Measurements from ENCODE around the gene XRCC2.

The XRCC2 gene

DNA sequence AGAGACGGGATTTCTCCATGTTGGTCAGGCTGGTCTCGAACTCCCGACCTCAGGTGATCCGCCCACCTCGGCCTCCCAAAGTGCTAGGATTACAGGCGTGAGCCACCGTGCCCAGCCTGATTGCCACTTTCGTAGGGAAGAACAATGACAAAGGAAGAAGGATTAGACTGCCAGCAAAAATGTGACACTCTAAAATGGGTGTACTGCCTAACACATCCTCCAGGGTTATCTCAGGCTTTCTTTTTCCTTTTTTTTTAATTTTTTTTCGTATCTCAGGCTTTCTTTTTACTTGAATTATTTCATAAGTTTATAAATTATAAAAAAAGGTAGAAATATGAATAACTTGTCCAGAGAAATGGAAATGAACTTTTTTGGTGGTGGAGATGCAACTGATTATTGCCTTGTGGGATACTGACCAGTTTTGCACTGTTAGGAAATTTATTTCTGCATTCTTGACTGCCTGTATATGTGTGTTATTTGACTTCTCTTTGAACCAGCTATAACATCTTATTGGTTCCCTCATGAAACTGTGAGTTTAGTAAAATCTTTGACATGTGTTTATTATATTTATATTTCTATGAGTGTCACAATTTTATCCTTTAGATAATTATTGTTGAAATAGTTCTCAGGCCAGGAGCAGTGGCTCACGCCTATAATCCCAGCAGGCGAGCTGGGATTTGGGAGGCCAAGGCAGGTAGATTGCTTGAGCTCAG is 56.8 kb downstream of the XRCC2 start:
- H3K4me1 ChIP-seq (ENCODE audit: control insufficient read depth in 5 of 5, insufficient read depth in 5 of 5, low read length in 5 of 5) = peaks cover 0 to 5% (median 3%) of the 10 kb centered on the region in 5 donors
- peaks cover 0 to 4% (median 0%) of the 10 kb centered on the region in 5 donors for H3K27me3 ChIP-seq (ENCODE audit: control insufficient read depth in 5 of 5, insufficient read depth in 4 of 5, low read length in 5 of 5)
- H3K36me3 ChIP-seq (ENCODE audit: control insufficient read depth in 5 of 5, insufficient read depth in 5 of 5, low read length in 5 of 5) = no peaks in the 10 kb centered on the region
- no peak overlapping the region for H3K4me3 ChIP-seq (ENCODE audit: low read depth in 1 of 5, low read length in 5 of 5)
- H3K9me3 ChIP-seq (ENCODE audit: control insufficient read depth in 5 of 5, low read length in 5 of 5) = no peaks in the 10 kb centered on the region
- no peak overlapping the region for H3K9ac ChIP-seq (ENCODE audit: low read length in 5 of 5)
- no peak overlapping the region for H3K27ac ChIP-seq (ENCODE audit: low read depth, low read length)

DNA sequence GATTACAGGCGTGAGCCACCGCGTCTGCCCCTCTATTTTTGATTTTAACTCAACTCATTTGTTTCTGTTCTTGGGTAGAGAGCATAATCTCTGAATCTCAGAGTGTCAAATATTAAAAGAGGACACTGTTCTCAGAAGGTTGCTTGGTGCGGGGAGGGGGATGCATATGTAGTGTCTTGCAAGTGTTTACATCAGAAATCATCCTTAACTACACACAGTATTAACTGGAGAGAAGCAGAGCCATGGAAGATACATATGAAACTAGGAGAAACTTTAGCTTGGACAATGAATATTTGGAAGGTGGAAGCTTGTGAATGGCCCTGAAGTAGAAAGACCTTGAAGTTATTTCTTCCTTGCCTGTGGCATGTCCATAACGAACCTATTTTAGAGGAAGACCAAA is 57.5 kb downstream of the XRCC2 start:
- H3K27me3 ChIP-seq (ENCODE audit: control insufficient read depth in 5 of 5, insufficient read depth in 4 of 5, low read length in 5 of 5) = peaks cover 0 to 4% (median 0%) of the 10 kb centered on the region in 5 donors
- H3K9ac ChIP-seq (ENCODE audit: low read length in 5 of 5) = no peak overlapping the region
- H3K9me3 ChIP-seq (ENCODE audit: control insufficient read depth in 5 of 5, low read length in 5 of 5) = no peaks in the 10 kb centered on the region
- no peaks in the 10 kb centered on the region for H3K36me3 ChIP-seq (ENCODE audit: control insufficient read depth in 5 of 5, insufficient read depth in 5 of 5, low read length in 5 of 5)
- no peak overlapping the region for H3K4me3 ChIP-seq (ENCODE audit: low read depth in 1 of 5, low read length in 5 of 5)
- H3K4me1 ChIP-seq (ENCODE audit: control insufficient read depth in 5 of 5, insufficient read depth in 5 of 5, low read length in 5 of 5) = peaks cover 0 to 5% (median 3%) of the 10 kb centered on the region in 5 donors
- no peak overlapping the region for H3K27ac ChIP-seq (ENCODE audit: low read depth, low read length)

DNA sequence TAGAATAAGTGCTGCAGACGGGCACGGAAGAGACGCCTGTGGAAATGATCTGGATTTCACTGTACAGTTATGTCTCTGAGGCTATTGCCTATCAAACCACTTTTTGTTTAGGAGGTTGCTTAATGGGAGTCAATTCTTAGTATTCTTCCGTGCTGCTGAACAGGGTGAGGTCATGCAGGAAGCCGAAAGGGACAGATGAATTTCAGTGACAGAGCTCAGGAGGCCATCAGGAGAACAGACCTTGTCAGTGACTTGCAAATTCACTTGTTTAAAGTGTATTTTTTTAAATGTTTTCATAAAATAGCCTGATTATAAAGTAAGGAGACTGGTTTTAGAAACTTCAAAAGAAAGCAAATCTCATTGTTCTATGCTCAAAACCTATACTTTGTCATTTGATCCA is 58.9 kb downstream of the XRCC2 start:
- no peak overlapping the region for H3K27ac ChIP-seq (ENCODE audit: low read depth, low read length)
- H3K4me1 ChIP-seq (ENCODE audit: control insufficient read depth in 5 of 5, insufficient read depth in 5 of 5, low read length in 5 of 5) = peaks cover 0 to 5% (median 3%) of the 10 kb centered on the region in 5 donors
- H3K9ac ChIP-seq (ENCODE audit: low read length in 5 of 5) = no peak overlapping the region
- no peak overlapping the region for H3K4me3 ChIP-seq (ENCODE audit: low read depth in 1 of 5, low read length in 5 of 5)
- no peaks in the 10 kb centered on the region for H3K36me3 ChIP-seq (ENCODE audit: control insufficient read depth in 5 of 5, insufficient read depth in 5 of 5, low read length in 5 of 5)
- no peaks in the 10 kb centered on the region for H3K9me3 ChIP-seq (ENCODE audit: control insufficient read depth in 5 of 5, low read length in 5 of 5)
- H3K27me3 ChIP-seq (ENCODE audit: control insufficient read depth in 5 of 5, insufficient read depth in 4 of 5, low read length in 5 of 5) = peaks cover 0 to 4% (median 0%) of the 10 kb centered on the region in 5 donors

DNA sequence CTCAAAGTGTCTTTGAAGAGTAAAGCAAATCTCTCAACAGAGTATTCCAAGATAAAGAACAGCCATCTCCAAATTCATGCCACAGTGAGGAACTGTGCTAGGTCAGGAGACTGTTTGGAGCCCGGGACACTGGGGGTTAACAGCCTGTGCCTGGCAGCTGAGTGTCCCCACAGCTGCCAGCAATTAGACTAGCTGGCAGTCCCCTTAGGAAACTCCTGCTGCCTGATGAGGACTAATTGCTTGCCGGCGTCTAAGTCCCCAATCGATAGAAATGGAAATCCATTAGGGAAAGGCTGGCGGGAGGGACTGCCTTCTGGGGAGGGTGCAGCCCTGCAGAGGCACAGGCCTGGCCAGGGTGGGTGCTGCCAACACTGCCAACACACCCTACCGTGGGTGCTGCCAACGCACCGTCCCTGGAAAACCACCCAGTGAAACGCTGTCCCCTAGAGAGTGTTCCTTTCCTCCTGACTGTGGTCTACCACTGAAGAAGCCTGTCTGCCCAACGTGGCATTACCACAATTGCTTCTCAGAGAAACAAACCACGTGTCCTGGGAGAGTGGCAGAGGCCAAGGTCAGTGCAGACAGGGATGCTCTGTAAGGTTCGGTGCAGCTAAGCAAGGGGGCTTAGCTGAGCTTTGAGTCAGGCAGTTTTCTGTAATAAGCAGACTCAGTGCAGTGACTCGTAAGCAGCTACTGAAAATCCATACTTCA is 60.8 kb downstream of the XRCC2 start:
- H3K9me3 ChIP-seq (ENCODE audit: control insufficient read depth in 5 of 5, low read length in 5 of 5) = no peaks in the 10 kb centered on the region
- H3K9ac ChIP-seq (ENCODE audit: low read length in 5 of 5) = no peak overlapping the region
- H3K36me3 ChIP-seq (ENCODE audit: control insufficient read depth in 5 of 5, insufficient read depth in 5 of 5, low read length in 5 of 5) = no peaks in the 10 kb centered on the region
- H3K4me1 ChIP-seq (ENCODE audit: control insufficient read depth in 5 of 5, insufficient read depth in 5 of 5, low read length in 5 of 5) = peaks cover 0 to 5% (median 3%) of the 10 kb centered on the region in 5 donors
- no peak overlapping the region for H3K4me3 ChIP-seq (ENCODE audit: low read depth in 1 of 5, low read length in 5 of 5)
- H3K27ac ChIP-seq (ENCODE audit: low read depth, low read length) = no peak overlapping the region
- H3K27me3 ChIP-seq (ENCODE audit: control insufficient read depth in 5 of 5, insufficient read depth in 4 of 5, low read length in 5 of 5) = peaks cover 0 to 4% (median 0%) of the 10 kb centered on the region in 5 donors

DNA sequence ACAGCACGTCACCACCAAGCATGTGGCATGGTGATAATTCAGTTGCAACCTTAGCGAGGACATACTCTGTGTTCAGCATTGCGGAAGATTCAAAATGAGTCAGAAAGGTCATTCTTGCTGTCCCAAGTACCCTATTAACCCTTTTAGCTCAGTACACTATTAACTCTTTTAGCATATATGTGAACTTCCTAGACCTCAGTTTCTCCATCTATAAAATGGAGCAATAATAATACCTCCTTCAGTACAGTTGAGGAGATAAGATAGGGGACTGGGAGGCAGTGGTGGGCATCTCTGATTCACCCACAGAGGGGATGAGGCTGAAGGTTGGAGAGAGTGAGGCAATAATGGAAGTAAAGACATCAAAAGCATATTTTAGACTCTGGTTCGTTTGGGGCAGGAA is 67.3 kb downstream of the XRCC2 start:
- no peaks in the 10 kb centered on the region for H3K36me3 ChIP-seq (ENCODE audit: control insufficient read depth in 5 of 5, insufficient read depth in 5 of 5, low read length in 5 of 5)
- H3K9ac ChIP-seq (ENCODE audit: low read length in 5 of 5) = no peak overlapping the region
- H3K4me3 ChIP-seq (ENCODE audit: low read depth in 1 of 5, low read length in 5 of 5) = no peak overlapping the region
- H3K27ac ChIP-seq (ENCODE audit: low read depth, low read length) = no peak overlapping the region
- no peaks in the 10 kb centered on the region for H3K27me3 ChIP-seq (ENCODE audit: control insufficient read depth in 5 of 5, insufficient read depth in 4 of 5, low read length in 5 of 5)
- H3K9me3 ChIP-seq (ENCODE audit: control insufficient read depth in 5 of 5, low read length in 5 of 5) = no peaks in the 10 kb centered on the region
- H3K4me1 ChIP-seq (ENCODE audit: control insufficient read depth in 5 of 5, insufficient read depth in 5 of 5, low read length in 5 of 5) = no peaks in the 10 kb centered on the region

DNA sequence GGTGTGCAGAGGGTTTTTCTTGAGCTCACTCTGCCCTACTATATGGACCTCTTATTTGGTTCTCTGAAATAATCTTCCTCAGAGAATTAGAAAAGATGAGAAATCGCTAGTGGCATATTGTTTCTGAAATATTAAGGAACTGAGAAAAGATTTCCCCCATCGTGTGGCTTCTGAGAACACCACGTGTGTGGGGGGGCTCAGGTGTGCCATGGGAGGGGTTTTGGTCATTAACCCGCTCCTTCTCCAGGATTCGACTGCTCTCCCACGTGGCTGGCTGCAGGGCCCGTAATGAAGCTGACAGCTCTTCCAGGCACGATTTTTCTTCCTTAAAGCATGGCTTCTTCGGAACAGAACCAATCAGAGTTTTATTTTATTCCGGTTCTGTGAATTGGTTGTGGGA is 67.7 kb downstream of the XRCC2 start:
- H3K27ac ChIP-seq (ENCODE audit: low read depth, low read length) = no peak overlapping the region
- no peaks in the 10 kb centered on the region for H3K36me3 ChIP-seq (ENCODE audit: control insufficient read depth in 5 of 5, insufficient read depth in 5 of 5, low read length in 5 of 5)
- peaks cover 0 to under 1% (median 0%) of the 10 kb centered on the region in 5 donors for H3K27me3 ChIP-seq (ENCODE audit: control insufficient read depth in 5 of 5, insufficient read depth in 4 of 5, low read length in 5 of 5)
- H3K4me3 ChIP-seq (ENCODE audit: low read depth in 1 of 5, low read length in 5 of 5) = no peak overlapping the region
- H3K9me3 ChIP-seq (ENCODE audit: control insufficient read depth in 5 of 5, low read length in 5 of 5) = no peaks in the 10 kb centered on the region
- H3K9ac ChIP-seq (ENCODE audit: low read length in 5 of 5) = no peak overlapping the region
- H3K4me1 ChIP-seq (ENCODE audit: control insufficient read depth in 5 of 5, insufficient read depth in 5 of 5, low read length in 5 of 5) = no peaks in the 10 kb centered on the region

DNA sequence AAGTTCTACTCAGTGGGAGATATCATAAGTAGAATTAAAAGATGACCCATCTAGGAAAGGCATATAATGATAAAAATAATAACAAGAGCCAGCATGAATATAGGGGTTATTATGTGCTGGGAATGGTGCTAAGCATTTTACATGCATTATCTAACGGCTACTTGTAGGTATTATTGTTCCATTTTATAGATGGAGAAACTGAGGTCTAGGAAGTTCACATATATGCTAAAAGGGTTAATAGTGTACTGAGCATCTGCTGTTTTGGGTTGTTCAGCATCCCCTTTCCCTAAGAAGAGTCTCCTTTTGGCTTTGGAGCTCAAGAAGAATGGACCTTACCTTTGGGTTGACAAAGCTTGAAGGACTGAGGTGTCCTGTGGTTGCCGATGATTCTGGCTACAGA is 68.9 kb downstream of the XRCC2 start:
- Histone ChIP-seq H3K27ac (ENCODE audit: low read depth, low read length) (no peak overlapping the region), H3K9me3 (ENCODE audit: control insufficient read depth in 5 of 5, low read length in 5 of 5) (no peaks in the 10 kb centered on the region), H3K36me3 (ENCODE audit: control insufficient read depth in 5 of 5, insufficient read depth in 5 of 5, low read length in 5 of 5) (no peaks in the 10 kb centered on the region), H3K27me3 (ENCODE audit: control insufficient read depth in 5 of 5, insufficient read depth in 4 of 5, low read length in 5 of 5) (peaks cover 0 to 3% (median 0%) of the 10 kb centered on the region in 5 donors), H3K4me1 (ENCODE audit: control insufficient read depth in 5 of 5, insufficient read depth in 5 of 5, low read length in 5 of 5) (no peaks in the 10 kb centered on the region), H3K4me3 (ENCODE audit: low read depth in 1 of 5, low read length in 5 of 5) (no peak overlapping the region), H3K9ac (ENCODE audit: low read length in 5 of 5) (no peak overlapping the region)

DNA sequence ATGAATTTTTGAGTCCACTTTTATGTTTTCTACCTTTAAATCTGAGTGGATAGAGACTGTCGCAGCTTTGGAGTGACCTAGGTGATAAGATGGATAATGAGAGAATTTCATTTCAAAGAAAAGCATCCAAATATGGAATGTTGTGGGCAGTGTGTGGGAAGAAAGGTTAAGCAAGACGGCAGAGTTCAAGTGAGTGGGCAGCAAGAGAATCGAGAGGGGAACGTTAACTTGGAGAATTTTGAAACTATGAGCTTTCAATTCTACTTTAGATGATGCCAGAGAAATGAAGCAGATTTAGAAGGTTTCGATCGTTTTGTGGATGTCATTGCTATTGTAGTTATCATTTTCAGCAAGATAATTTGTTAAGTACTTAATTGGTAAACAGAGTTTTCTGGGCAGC is 73.0 kb downstream of the XRCC2 start:
- no peaks in the 10 kb centered on the region for H3K36me3 ChIP-seq (ENCODE audit: control insufficient read depth in 5 of 5, insufficient read depth in 5 of 5, low read length in 5 of 5)
- H3K9me3 ChIP-seq (ENCODE audit: control insufficient read depth in 5 of 5, low read length in 5 of 5) = no peaks in the 10 kb centered on the region
- H3K9ac ChIP-seq (ENCODE audit: low read length in 5 of 5) = no peak overlapping the region
- H3K4me3 ChIP-seq (ENCODE audit: low read depth in 1 of 5, low read length in 5 of 5) = no peak overlapping the region
- peaks cover 0 to 6% (median 0%) of the 10 kb centered on the region in 5 donors for H3K27me3 ChIP-seq (ENCODE audit: control insufficient read depth in 5 of 5, insufficient read depth in 4 of 5, low read length in 5 of 5)
- H3K4me1 ChIP-seq (ENCODE audit: control insufficient read depth in 5 of 5, insufficient read depth in 5 of 5, low read length in 5 of 5) = no peaks in the 10 kb centered on the region
- no peak overlapping the region for H3K27ac ChIP-seq (ENCODE audit: low read depth, low read length)

DNA sequence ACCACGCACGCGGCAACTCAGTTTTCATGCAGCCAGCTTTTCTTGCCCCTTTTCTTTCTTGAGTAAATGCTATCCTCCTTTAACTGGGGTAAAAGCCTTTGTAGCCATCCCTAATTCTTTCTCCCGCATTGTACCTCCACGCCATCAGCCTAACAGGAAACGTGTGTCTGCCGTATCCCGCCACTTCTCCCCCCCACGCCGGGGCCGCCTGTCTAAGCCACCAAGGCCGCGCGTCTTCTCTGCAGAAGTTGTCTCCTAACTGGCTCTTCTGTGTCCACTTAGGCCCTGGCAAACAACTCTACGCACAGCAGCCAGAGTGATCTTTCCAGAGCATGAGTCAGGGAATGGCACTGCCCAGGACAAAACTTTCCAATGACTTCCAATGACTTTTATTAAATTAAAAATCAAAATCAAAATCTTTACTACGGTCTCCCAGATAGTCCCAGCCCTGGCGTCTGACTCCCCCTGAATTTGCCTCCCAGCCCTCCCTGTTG is 74.6 kb downstream of the XRCC2 start:
- Histone ChIP-seq H3K9me3 (ENCODE audit: control insufficient read depth in 5 of 5, low read length in 5 of 5) (no peaks in the 10 kb centered on the region), H3K36me3 (ENCODE audit: control insufficient read depth in 5 of 5, insufficient read depth in 5 of 5, low read length in 5 of 5) (no peaks in the 10 kb centered on the region), H3K4me1 (ENCODE audit: control insufficient read depth in 5 of 5, insufficient read depth in 5 of 5, low read length in 5 of 5) (no peaks in the 10 kb centered on the region), H3K9ac (ENCODE audit: low read length in 5 of 5) (no peak overlapping the region), H3K27me3 (ENCODE audit: control insufficient read depth in 5 of 5, insufficient read depth in 4 of 5, low read length in 5 of 5) (peaks cover 0 to 6% (median 0%) of the 10 kb centered on the region in 5 donors), H3K4me3 (ENCODE audit: low read depth in 1 of 5, low read length in 5 of 5) (no peak overlapping the region), H3K27ac (ENCODE audit: low read depth, low read length) (no peak overlapping the region)

DNA sequence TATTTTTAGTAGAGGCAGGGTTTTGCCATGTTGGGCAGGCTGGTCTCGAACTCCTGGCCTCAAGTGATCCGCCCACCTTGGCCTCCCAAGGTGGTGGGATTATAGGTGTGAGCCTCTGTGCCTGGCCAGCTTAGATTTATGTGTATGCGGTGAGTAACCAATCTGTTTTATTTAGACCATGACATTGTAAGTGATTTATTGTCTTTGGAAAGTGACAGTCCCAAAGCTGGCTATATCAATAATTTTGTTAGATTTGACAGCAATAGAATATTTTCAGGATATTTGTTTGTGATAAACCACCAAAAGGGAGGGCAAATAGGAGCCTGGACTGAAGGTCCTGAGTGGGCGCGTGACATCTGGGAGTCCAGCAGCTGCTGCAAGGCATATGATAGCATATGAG is 75.7 kb downstream of the XRCC2 start:
- Histone ChIP-seq H3K27ac (ENCODE audit: low read depth, low read length) (no peak overlapping the region), H3K9ac (ENCODE audit: low read length in 5 of 5) (no peak overlapping the region), H3K4me1 (ENCODE audit: control insufficient read depth in 5 of 5, insufficient read depth in 5 of 5, low read length in 5 of 5) (no peaks in the 10 kb centered on the region), H3K27me3 (ENCODE audit: control insufficient read depth in 5 of 5, insufficient read depth in 4 of 5, low read length in 5 of 5) (peaks cover 0 to 6% (median 0%) of the 10 kb centered on the region in 5 donors), H3K4me3 (ENCODE audit: low read depth in 1 of 5, low read length in 5 of 5) (no peak overlapping the region), H3K9me3 (ENCODE audit: control insufficient read depth in 5 of 5, low read length in 5 of 5) (no peaks in the 10 kb centered on the region), H3K36me3 (ENCODE audit: control insufficient read depth in 5 of 5, insufficient read depth in 5 of 5, low read length in 5 of 5) (no peaks in the 10 kb centered on the region)

Measured in subcutaneous abdominal adipose tissue (tissue), 5 donors.